ENCODE data around the gene RBFOX2. TPM values are rescaled to one million over a fixed set of nuclear protein-coding genes. Genes with fewer than 3 reads are reported as not detected.

RBFOX2 gene
- total and polyA plus RNA-seq, 2 of the 13 experiments (the other 11 are each of a cell fraction or from before 2014, with no cell fraction given): 37.3 to 40.4 TPM

DNA sequence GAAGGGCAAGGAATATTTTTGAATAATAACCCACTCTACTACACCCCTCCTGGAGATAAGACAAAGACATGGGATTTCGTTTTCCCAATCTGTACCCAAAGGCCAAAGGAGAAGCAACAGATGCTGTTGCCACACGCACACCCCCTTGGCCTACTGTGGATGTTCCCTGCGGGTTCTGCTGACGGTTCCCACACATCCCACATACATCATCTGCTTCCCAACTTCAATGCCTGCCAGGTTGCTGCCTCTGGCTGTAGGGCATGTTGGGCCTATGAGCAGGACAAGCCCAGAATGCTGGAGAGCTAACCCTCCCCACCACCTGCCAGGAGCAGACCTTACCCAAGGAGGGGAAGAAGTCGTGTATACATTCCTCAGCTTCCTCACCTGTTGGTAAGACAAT is 13.6 kb upstream of the RBFOX2 start:
- H3K27me3 ChIP-seq (ENCODE audit: control insufficient read depth in 1 of 2, insufficient read depth in 2 of 2, low read length in 2 of 2): peaks cover 1 to 2% of the 10 kb centered on the region in 2 experiments; a peak in 2 of 5 replicates
- TF ChIP-seq, protein P1, sequence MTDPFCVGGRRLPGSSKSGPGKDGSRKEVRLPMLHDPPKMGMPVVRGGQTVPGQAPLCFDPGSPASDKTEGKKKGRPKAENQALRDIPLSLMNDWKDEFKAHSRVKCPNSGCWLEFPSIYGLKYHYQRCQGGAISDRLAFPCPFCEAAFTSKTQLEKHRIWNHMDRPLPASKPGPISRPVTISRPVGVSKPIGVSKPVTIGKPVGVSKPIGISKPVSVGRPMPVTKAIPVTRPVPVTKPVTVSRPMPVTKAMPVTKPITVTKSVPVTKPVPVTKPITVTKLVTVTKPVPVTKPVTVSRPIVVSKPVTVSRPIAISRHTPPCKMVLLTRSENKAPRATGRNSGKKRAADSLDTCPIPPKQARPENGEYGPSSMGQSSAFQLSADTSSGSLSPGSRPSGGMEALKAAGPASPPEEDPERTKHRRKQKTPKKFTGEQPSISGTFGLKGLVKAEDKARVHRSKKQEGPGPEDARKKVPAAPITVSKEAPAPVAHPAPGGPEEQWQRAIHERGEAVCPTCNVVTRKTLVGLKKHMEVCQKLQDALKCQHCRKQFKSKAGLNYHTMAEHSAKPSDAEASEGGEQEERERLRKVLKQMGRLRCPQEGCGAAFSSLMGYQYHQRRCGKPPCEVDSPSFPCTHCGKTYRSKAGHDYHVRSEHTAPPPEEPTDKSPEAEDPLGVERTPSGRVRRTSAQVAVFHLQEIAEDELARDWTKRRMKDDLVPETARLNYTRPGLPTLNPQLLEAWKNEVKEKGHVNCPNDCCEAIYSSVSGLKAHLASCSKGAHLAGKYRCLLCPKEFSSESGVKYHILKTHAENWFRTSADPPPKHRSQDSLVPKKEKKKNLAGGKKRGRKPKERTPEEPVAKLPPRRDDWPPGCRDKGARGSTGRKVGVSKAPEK (CRISPR knock-in tag; IDR thresholded peaks at IDR 0.05; ENCODE audit: borderline replicate concordance): no peak
- TF ChIP-seq ZNF678 (CRISPR knock-in tag; IDR thresholded peaks at IDR 0.05) (no peak), MBNL3 (CRISPR knock-in tag; conservative IDR thresholded peaks at IDR 0.05) (no peak), PPARG (CRISPR knock-in tag; conservative IDR thresholded peaks at IDR 0.05) (no peak), ZNF773 (CRISPR knock-in tag; IDR thresholded peaks at IDR 0.05; ENCODE audit: borderline replicate concordance) (no peak), NCOR1 (IDR thresholded peaks at IDR 0.05; ENCODE audit: borderline replicate concordance, low read length) (no peak), NFIB (CRISPR knock-in tag; IDR thresholded peaks at IDR 0.05; ENCODE audit: borderline replicate concordance) (no peak), FOXM1 (CRISPR knock-in tag; IDR thresholded peaks at IDR 0.05) (no peak), ATM (IDR thresholded peaks at IDR 0.05; ENCODE audit: borderline replicate concordance) (no peak), KDM5A (IDR thresholded peaks at IDR 0.05; ENCODE audit: borderline replicate concordance, low read length) (no peak), POLR2A (IDR thresholded peaks at IDR 0.05; ENCODE audit: insufficient read depth in 1 of 2, low read depth in 2 of 2, low read length in 2 of 2) (no peak), NFYC (CRISPR knock-in tag; IDR thresholded peaks at IDR 0.05) (no peak), ZNF567 (CRISPR knock-in tag; IDR thresholded peaks at IDR 0.05; ENCODE audit: borderline replicate concordance) (no peak), GPN1 (CRISPR knock-in tag; IDR thresholded peaks at IDR 0.05; ENCODE audit: borderline replicate concordance) (no peak), ZNF510 (CRISPR knock-in tag; IDR thresholded peaks at IDR 0.05; ENCODE audit: low read depth) (no peak)
- TF ChIP-seq, protein P2, sequence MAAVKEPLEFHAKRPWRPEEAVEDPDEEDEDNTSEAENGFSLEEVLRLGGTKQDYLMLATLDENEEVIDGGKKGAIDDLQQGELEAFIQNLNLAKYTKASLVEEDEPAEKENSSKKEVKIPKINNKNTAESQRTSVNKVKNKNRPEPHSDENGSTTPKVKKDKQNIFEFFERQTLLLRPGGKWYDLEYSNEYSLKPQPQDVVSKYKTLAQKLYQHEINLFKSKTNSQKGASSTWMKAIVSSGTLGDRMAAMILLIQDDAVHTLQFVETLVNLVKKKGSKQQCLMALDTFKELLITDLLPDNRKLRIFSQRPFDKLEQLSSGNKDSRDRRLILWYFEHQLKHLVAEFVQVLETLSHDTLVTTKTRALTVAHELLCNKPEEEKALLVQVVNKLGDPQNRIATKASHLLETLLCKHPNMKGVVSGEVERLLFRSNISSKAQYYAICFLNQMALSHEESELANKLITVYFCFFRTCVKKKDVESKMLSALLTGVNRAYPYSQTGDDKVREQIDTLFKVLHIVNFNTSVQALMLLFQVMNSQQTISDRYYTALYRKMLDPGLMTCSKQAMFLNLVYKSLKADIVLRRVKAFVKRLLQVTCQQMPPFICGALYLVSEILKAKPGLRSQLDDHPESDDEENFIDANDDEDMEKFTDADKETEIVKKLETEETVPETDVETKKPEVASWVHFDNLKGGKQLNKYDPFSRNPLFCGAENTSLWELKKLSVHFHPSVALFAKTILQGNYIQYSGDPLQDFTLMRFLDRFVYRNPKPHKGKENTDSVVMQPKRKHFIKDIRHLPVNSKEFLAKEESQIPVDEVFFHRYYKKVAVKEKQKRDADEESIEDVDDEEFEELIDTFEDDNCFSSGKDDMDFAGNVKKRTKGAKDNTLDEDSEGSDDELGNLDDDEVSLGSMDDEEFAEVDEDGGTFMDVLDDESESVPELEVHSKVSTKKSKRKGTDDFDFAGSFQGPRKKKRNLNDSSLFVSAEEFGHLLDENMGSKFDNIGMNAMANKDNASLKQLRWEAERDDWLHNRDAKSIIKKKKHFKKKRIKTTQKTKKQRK (IDR thresholded peaks at IDR 0.05; ENCODE audit: low read length): no peak
- TF ChIP-seq, protein P3, sequence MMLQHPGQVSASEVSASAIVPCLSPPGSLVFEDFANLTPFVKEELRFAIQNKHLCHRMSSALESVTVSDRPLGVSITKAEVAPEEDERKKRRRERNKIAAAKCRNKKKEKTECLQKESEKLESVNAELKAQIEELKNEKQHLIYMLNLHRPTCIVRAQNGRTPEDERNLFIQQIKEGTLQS (CRISPR knock-in tag; IDR thresholded peaks at IDR 0.05): no peak
- TF ChIP-seq, protein P4, sequence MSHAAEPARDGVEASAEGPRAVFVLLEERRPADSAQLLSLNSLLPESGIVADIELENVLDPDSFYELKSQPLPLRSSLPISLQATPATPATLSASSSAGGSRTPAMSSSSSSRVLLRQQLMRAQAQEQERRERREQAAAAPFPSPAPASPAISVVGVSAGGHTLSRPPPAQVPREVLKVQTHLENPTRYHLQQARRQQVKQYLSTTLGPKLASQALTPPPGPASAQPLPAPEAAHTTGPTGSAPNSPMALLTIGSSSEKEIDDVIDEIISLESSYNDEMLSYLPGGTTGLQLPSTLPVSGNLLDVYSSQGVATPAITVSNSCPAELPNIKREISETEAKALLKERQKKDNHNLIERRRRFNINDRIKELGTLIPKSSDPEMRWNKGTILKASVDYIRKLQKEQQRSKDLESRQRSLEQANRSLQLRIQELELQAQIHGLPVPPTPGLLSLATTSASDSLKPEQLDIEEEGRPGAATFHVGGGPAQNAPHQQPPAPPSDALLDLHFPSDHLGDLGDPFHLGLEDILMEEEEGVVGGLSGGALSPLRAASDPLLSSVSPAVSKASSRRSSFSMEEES (CRISPR knock-in tag; IDR thresholded peaks at IDR 0.05): no peak
- TF ChIP-seq, protein P5, sequence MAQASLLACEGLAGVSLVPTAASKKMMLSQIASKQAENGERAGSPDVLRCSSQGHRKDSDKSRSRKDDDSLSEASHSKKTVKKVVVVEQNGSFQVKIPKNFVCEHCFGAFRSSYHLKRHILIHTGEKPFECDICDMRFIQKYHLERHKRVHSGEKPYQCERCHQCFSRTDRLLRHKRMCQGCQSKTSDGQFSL (CRISPR knock-in tag; IDR thresholded peaks at IDR 0.05): no peak
- in situ Hi-C loops (cut with HindIII; ENCODE audit: extremely low pct_ligation_motif_present, low pct_unique_long_range_greater_than_20kb) (no loop called here), intact Hi-C loops (cut with micrococcal nuclease; ENCODE audit: unreplicated experiment) (no loop called here)
- ATAC-seq (no peak), DNase-seq (ENCODE audit: low spot score) (no peak), FAIRE-seq (no peak)
- H3K79me2 ChIP-seq (ENCODE audit: insufficient read depth, low read length): no peaks in the 10 kb centered on the region
- H3K27ac ChIP-seq (ENCODE audit: extremely low read length, insufficient read depth, low read length): no peak overlapping the region
- H2AFZ ChIP-seq (ENCODE audit: low read length): no peak overlapping the region
- no TSS peak for BruUV-seq (replicated peaks)
- no peak overlapping the region for H3K4me3 ChIP-seq (replicated peaks in 1 of 3; ENCODE audit: insufficient read depth in 1 of 3, low read depth in 2 of 3, low read length in 3 of 3)
- ChIA-PET POLR2A (no interaction called here), CTCF (ENCODE audit: low intra/inter-chr PET ratio, low total read pairs) (no interaction called here)
- no peaks in the 10 kb centered on the region for H3K9me3 ChIP-seq (ENCODE audit: low read length)
- no peaks in the 10 kb centered on the region for H4K20me1 ChIP-seq (ENCODE audit: insufficient read depth, low read length)
- peaks cover under 1% of the 10 kb centered on the region; the same call in 1 of the 2 replicates for H3K4me1 ChIP-seq (ENCODE audit: insufficient read depth, low read length)
- no peak overlapping the region for H3K9ac ChIP-seq (ENCODE audit: insufficient read depth, low read depth, low read length)
- 20% methylated on average over 3 of the region's 5 CpGs for WGBS (ENCODE audit: low lambda C conversion rate)
- H3K4me2 ChIP-seq (ENCODE audit: low read depth, low read length): no peak overlapping the region
- H3K36me3 ChIP-seq (replicated peaks in 1 of 2; ENCODE audit: control insufficient read depth in 1 of 2, insufficient read depth in 2 of 2, low read length in 2 of 2): no peaks in the 10 kb centered on the region
